ENCODE results near the gene CHSY1. TPM values are rescaled to one million over a fixed set of nuclear protein-coding genes. Genes with fewer than 3 reads are reported as not detected.

Gene CHSY1
- total RNA-seq, 5 donors from 2014 or later (not counting 1 experiment from before 2014, with no cell fraction given): 10.8 to 17.7 (median 14.8) TPM

DNA sequence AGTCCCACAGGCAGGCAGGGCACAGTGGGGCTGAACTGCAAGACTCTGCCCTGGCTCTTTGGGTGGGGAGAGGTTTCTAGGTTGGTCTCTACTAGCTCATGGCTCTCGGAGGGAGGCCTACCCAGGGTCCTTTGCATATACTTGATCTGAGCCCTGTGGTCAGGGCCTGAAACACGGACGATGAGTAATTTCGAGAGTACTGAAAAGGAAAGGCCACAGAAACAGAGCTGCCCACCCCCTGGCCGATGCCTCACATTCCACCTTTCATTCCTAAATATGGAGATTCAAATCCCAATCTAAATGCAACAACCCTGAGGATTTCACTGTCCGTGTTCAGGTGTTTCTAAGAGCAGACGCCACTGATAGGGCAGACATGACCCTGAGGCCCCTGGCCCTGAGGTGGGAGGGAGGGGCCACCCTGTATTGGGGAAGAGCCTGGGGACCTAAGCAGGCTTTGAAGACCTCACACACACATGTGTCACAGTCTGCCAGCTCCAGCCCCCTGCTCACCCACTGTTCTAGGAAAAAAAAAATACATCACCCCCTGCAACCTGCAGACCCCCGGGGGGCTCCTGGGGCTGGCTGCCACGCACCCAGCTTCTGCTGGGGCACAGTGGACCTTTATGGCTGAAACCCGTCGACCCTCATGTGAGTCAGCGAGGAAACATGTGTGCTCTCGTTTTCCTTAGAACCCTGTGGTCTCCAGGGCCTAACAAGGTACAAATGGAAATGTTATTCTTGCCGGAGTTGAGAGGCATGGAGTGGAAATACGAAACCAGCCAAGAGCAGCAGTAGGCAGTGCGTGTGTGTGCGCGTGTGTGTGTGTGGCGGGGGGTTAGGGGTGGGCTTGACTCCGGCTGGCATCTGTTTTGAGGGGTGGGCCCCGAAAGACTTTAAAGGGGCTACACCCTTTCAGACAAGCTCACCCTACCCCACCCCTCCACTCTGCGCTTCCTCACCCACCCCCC lies 112.7 kb downstream of the CHSY1 start:
- H3K4me1 ChIP-seq (ENCODE audit: control insufficient read depth in 1 of 2, extremely low read depth in 1 of 2, insufficient read depth in 2 of 2, low read length in 2 of 2): peaks cover 0 to 22% of the 10 kb centered on the region in 2 experiments
- 77% methylated on average over 11 of the region's 22 CpGs for WGBS (ENCODE audit: insufficient coverage)
- Mint-ChIP-seq H3K36me3 (no peaks in the 10 kb centered on the region), H3K4me3 (no peak overlapping the region), H3K27ac (no peak overlapping the region), H3K4me1 (peaks cover 22 to 28% (median 27%) of the 10 kb centered on the region in 3 donors), H3K27me3 (no peaks in the 10 kb centered on the region), H3K9me3 (peaks cover 3 to 5% (median 3%) of the 10 kb centered on the region in 3 donors)
- no peaks in the 10 kb centered on the region for H3K36me3 ChIP-seq (ENCODE audit: control insufficient read depth in 2 of 2, extremely low read depth in 1 of 2, insufficient read depth in 1 of 2, low read length in 1 of 2)
- H3K27ac ChIP-seq (ENCODE audit: low read length): no peak overlapping the region
- H3K27me3 ChIP-seq (replicated peaks in 1 of 2; ENCODE audit: control insufficient read depth in 2 of 2, extremely low read depth in 1 of 2, insufficient read depth in 2 of 2, low read length in 1 of 2): no peaks in the 10 kb centered on the region
- ATAC-seq (replicated peaks in 1 of 4): no peak
- DNase-seq: no peak
- H3K4me3 ChIP-seq (ENCODE audit: control insufficient read depth in 1 of 2, extremely low read depth in 1 of 2, low read length in 1 of 2): no peak overlapping the region
- ChIA-PET CTCF (no interaction called here), POLR2A (no interaction called here)
- no peaks in the 10 kb centered on the region for H3K9me3 ChIP-seq

DNA sequence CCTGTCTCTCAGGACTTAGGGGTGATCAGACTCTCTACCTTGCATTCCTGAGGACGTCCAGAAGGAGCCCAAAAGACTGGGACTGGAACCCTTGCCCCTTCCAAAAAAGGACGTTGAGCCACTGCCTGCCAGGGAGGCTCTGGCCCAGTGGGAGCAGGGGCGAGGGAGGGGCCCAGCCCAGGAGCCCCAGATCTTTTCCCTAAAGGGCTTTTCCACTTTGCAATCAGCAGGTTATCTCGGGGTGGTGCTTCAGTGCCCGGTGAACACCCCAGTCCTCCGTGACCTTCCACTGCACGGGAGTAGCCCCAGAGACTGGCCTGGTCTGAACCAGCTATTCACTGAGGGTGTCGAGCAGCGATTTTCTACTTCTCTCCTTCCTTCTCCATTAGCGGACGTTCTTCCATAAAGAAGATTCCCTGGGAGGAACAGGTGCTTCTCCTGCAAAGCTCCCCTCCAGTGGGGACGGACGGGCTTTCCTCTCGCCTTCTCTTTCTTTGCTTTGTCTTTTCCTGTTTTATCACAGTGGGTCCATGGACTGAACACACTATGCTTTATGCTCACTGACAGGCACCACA lies 113.7 kb downstream of the CHSY1 start:
- H3K27ac ChIP-seq (ENCODE audit: low read length): no peak overlapping the region
- Mint-ChIP-seq H3K27me3 (no peaks in the 10 kb centered on the region), H3K9me3 (peaks cover 3 to 5% (median 3%) of the 10 kb centered on the region in 3 donors), H3K4me1 (peaks cover 22 to 29% (median 27%) of the 10 kb centered on the region in 3 donors), H3K27ac (no peak overlapping the region), H3K36me3 (no peaks in the 10 kb centered on the region), H3K4me3 (no peak overlapping the region)
- CTCF ChIA-PET: no interaction called here
- ATAC-seq (replicated peaks in 1 of 4) (no peak), DNase-seq (no peak)
- no peaks in the 10 kb centered on the region for H3K36me3 ChIP-seq (ENCODE audit: control insufficient read depth in 2 of 2, extremely low read depth in 1 of 2, insufficient read depth in 1 of 2, low read length in 1 of 2)
- 86% methylated on average over 14 of the region's 14 CpGs for WGBS (ENCODE audit: insufficient coverage)
- H3K9me3 ChIP-seq: no peaks in the 10 kb centered on the region
- no peak overlapping the region for H3K4me3 ChIP-seq (ENCODE audit: control insufficient read depth in 1 of 2, extremely low read depth in 1 of 2, low read length in 1 of 2)
- H3K4me1 ChIP-seq (ENCODE audit: control insufficient read depth in 1 of 2, extremely low read depth in 1 of 2, insufficient read depth in 2 of 2, low read length in 2 of 2): peaks cover 0 to 22% of the 10 kb centered on the region in 2 experiments
- POLR2A ChIA-PET: no interaction called here
- no peaks in the 10 kb centered on the region for H3K27me3 ChIP-seq (replicated peaks in 1 of 2; ENCODE audit: control insufficient read depth in 2 of 2, extremely low read depth in 1 of 2, insufficient read depth in 2 of 2, low read length in 1 of 2)

DNA sequence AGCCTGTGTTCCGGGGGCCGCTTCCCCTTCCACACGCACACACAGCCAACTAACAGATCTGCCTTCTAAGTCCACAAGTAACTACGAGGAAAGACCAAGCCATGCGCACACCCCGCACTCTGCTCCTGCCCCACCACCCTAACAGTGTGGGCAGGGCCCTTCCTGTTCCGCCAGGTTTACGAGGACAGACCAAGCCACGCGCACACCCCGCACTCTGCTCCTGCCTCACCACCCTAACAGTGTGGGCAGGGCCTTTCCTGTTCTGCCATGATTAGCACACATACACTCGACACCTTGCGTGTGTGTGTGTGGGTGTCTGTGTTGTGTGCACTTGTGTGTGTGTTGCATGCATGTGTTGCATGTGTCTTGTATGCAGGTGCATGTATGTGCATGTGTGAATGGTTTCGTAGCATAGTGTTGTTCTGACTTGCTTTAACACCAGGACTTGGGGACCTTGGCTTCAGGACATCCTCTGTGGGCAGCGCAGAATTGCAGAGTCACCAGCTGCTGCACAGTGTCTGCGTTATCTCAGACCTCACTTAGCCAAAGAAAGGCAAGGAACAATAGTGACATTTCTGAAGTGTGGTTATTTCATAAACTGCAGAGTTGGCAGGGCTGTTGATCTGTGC lies 114.4 kb downstream of the CHSY1 start:
- peaks cover 0 to 22% of the 10 kb centered on the region in 2 experiments for H3K4me1 ChIP-seq (ENCODE audit: control insufficient read depth in 1 of 2, extremely low read depth in 1 of 2, insufficient read depth in 2 of 2, low read length in 2 of 2)
- DNase-seq: peak in 3 of 35 experiments; percentile 3 to 13 (median 8)
- no peaks in the 10 kb centered on the region for H3K36me3 ChIP-seq (ENCODE audit: control insufficient read depth in 2 of 2, extremely low read depth in 1 of 2, insufficient read depth in 1 of 2, low read length in 1 of 2)
- no peaks in the 10 kb centered on the region for H3K9me3 ChIP-seq
- ATAC-seq (replicated peaks in 1 of 4): peak; percentile 51 to 61 (median 58)
- peak overlapping the region in 1 of 3 donors; percentile 60 for H3K4me3 Mint-ChIP-seq
- POLR2A ChIA-PET: no interaction called here
- H3K36me3 Mint-ChIP-seq: no peaks in the 10 kb centered on the region
- H3K27ac ChIP-seq (ENCODE audit: low read length): no peak overlapping the region
- H3K9me3 Mint-ChIP-seq: peaks cover 3 to 5% (median 3%) of the 10 kb centered on the region in 3 donors
- CTCF ChIA-PET: no interaction called here
- no peaks in the 10 kb centered on the region for H3K27me3 ChIP-seq (replicated peaks in 1 of 2; ENCODE audit: control insufficient read depth in 2 of 2, extremely low read depth in 1 of 2, insufficient read depth in 2 of 2, low read length in 1 of 2)
- 50% methylated on average over 8 of the region's 16 CpGs for WGBS (ENCODE audit: insufficient coverage)
- H3K4me3 ChIP-seq (ENCODE audit: control insufficient read depth in 1 of 2, extremely low read depth in 1 of 2, low read length in 1 of 2): no peak overlapping the region
- H3K27me3 Mint-ChIP-seq: no peaks in the 10 kb centered on the region
- H3K4me1 Mint-ChIP-seq: peaks cover 22 to 29% (median 27%) of the 10 kb centered on the region in 3 donors
- H3K27ac Mint-ChIP-seq: no peak overlapping the region

DNA sequence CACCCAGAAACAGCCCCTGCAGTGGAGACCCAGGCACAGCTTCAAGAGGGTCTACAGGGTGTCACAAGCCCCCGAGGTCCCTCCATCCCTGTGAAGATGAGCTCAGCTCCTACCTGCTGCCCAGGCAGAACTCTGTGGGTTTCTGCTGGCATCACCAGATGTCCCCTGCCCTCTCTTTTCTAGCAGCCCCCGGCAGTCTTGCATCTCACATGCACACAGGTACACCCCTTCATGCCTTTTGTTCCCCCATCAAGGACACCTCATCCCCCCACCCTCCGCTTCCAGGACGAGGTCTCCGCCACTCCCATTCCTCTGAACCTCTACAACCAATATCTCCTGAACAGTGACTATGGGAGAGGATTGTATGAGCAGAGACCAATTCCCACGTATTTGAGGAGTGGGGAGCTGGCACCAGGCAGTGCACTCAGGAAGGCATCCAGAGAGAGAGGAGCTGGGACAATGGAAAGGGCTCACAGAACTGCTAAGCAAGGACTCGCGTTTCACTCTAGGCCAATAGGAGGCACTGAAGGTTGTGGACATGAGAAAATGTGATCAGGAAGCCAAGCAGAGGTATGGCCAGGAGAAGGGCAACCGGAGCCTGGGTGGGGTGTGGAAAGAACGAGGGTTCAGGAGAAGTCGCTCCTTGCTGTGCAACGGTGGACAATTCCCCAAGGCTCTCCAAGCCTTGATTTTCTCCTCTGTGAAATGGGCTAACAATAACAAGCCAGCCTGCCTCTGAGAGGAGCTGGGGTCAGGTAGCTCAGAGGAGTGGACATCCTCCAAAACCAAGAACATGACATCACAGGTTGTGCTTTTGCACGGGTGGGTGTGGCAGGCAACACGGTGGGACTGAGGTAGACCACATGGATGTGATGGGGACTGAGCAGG lies 115.2 kb downstream of the CHSY1 start:
- Histone ChIP-seq H3K4me1 (ENCODE audit: control insufficient read depth in 1 of 2, extremely low read depth in 1 of 2, insufficient read depth in 2 of 2, low read length in 2 of 2) (peaks cover 0 to 22% of the 10 kb centered on the region in 2 experiments), H3K9me3 (no peaks in the 10 kb centered on the region), H3K27me3 (replicated peaks in 1 of 2; ENCODE audit: control insufficient read depth in 2 of 2, extremely low read depth in 1 of 2, insufficient read depth in 2 of 2, low read length in 1 of 2) (no peaks in the 10 kb centered on the region), H3K4me3 (ENCODE audit: control insufficient read depth in 1 of 2, extremely low read depth in 1 of 2, low read length in 1 of 2) (no peak overlapping the region), H3K36me3 (ENCODE audit: control insufficient read depth in 2 of 2, extremely low read depth in 1 of 2, insufficient read depth in 1 of 2, low read length in 1 of 2) (no peaks in the 10 kb centered on the region), H3K27ac (ENCODE audit: low read length) (no peak overlapping the region)
- Mint-ChIP-seq H3K4me1 (peaks cover 22 to 29% (median 27%) of the 10 kb centered on the region in 3 donors), H3K36me3 (no peaks in the 10 kb centered on the region), H3K9me3 (peaks cover 3 to 5% (median 3%) of the 10 kb centered on the region in 3 donors), H3K4me3 (no peak overlapping the region), H3K27me3 (no peaks in the 10 kb centered on the region), H3K27ac (no peak overlapping the region)
- ATAC-seq (replicated peaks in 1 of 4): no peak
- ChIA-PET CTCF (interaction anchor here in 1 of 2 donors (0.6 kb wide), 1 partner anchor 129 kb away, joined by 7 read pairs; no protein-coding TSS in a partner anchor), POLR2A (interaction anchor here in 1 of 2 donors (0.5 to 0.6 kb wide), 2 partner anchors 8 to 115 kb away, joined by 5 to 6 read pairs; partner anchors contain the start of gene CHSY1)
- DNase-seq: no peak
- 87% methylated on average over 6 of the region's 14 CpGs for whole genome bisulfite sequencing (ENCODE audit: insufficient coverage)

DNA sequence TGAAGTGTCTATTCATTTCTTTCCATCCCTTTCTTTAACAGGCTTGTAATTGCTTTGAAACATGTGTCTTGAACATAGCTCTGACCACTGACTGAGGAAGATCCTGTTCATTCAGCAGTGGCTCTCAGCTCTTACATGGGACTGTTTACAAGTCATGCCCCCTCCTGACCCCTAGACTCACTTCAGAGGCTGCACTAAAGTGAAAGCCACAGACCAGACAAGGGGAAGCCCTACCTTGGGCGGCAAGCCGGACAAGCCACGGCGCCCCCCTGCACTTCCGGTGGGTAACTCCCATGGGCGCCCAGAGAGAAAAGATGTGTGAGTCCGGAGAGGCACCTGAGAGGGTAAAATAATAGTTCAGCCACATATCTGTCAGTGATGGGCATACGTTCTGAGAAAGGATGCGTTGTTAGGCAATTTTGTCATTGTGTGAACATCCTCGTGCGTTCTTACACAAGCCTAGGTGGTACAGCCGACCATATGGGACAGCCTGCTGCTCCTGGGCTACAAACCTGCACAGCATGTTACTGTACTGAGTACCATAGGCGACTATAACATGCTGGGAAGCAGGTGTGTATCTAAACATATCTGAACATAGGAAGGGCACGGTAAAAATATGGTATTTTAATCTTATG lies 116.2 kb downstream of the CHSY1 start:
- Mint-ChIP-seq H3K27me3 (no peaks in the 10 kb centered on the region), H3K27ac (peak overlapping the region in 1 of 2 donors; percentile 37), H3K9me3 (peaks cover 3 to 5% (median 3%) of the 10 kb centered on the region in 3 donors), H3K4me1 (peaks cover 22 to 29% (median 27%) of the 10 kb centered on the region in 3 donors), H3K36me3 (no peaks in the 10 kb centered on the region), H3K4me3 (no peak overlapping the region)
- WGBS (ENCODE audit: insufficient coverage): 34% methylated on average over 13 of the region's 14 CpGs
- ATAC-seq (replicated peaks in 1 of 4): no peak
- H3K4me3 ChIP-seq (ENCODE audit: control insufficient read depth in 1 of 2, extremely low read depth in 1 of 2, low read length in 1 of 2): no peak overlapping the region
- CTCF ChIA-PET: no interaction called here
- no peak overlapping the region for H3K27ac ChIP-seq (ENCODE audit: low read length)
- no peaks in the 10 kb centered on the region for H3K27me3 ChIP-seq (replicated peaks in 1 of 2; ENCODE audit: control insufficient read depth in 2 of 2, extremely low read depth in 1 of 2, insufficient read depth in 2 of 2, low read length in 1 of 2)
- H3K4me1 ChIP-seq (ENCODE audit: control insufficient read depth in 1 of 2, extremely low read depth in 1 of 2, insufficient read depth in 2 of 2, low read length in 2 of 2): peaks cover 0 to 22% of the 10 kb centered on the region in 2 experiments
- POLR2A ChIA-PET: no interaction called here
- H3K36me3 ChIP-seq (ENCODE audit: control insufficient read depth in 2 of 2, extremely low read depth in 1 of 2, insufficient read depth in 1 of 2, low read length in 1 of 2): no peaks in the 10 kb centered on the region
- no peaks in the 10 kb centered on the region for H3K9me3 ChIP-seq
- DNase-seq: peak in 1 of 35 experiments; percentile 24
